Peyer's patch (tissue), 4 donors: ENCODE measurements around the gene MAGED4. TPM values are rescaled to one million over a fixed set of nuclear protein-coding genes. Genes with fewer than 3 reads are reported as not detected.
"Not testable (repeated sequence)": the region's sequence is repeated elsewhere in the genome, so short reads cannot be mapped to it uniquely, and the experiment has no call there.

ENCODE experiments used
- DNase-seq, 3 donors: peaks; one replicate each; pipeline ENCODE4 v3.0.0-alpha.2; 2017 to 2019
- H3K27ac ChIP-seq, 4 donors: fragments of 200-600 bp; sonication (generic); one replicate each; pipeline ENCODE4 v1.5.1; 2016 to 2019
- H3K27me3 ChIP-seq, 2 donors: fragments of 200-600 bp; sonication (generic); one replicate each; pipeline ENCODE4 v1.5.1; 2019
- H3K36me3 ChIP-seq, 3 donors: fragments of 200-600 bp; sonication (generic); one replicate each; pipeline ENCODE4 v1.5.1; 2016 to 2019
- H3K4me1 ChIP-seq, 4 donors: fragments of 200-600 bp; sonication (generic); one replicate each; pipeline ENCODE4 v1.5.1; 2016 to 2019
- H3K4me3 ChIP-seq, 4 donors: fragments of 200-600 bp; sonication (generic); 1 replicate in 3 of 4; 2 replicates in 1 of 4; pipeline ENCODE4 v1.5.1; 2016 to 2019; ENCODE audit warnings: mild to moderate bottlenecking in 1 of 4
- H3K9me3 ChIP-seq, 4 donors: fragments of 200-600 bp; sonication (generic); one replicate each; pipeline ENCODE4 v1.5.1; 2016 to 2019; ENCODE audit warnings: mild to moderate bottlenecking in 1 of 4
- POLR2A ChIP-seq, 2 donors: fragments of 450-650 bp; IDR thresholded peaks; one replicate each; pipeline ENCODE4 v1.5.1; 2017; ENCODE audit warnings: antibody characterized with exemption in 2 of 2, mild to moderate bottlenecking in 2 of 2, moderate library complexity in 2 of 2
- total RNA-seq, 4 donors: library from RNA; depleted of rRNA; stranded (reverse); fragments of >200 nt; gene quantifications; one replicate each; pipeline ENCODE4 v1.1.0, GENCODE V29; 2016
- TF ChIP-seq, protein P1 (sequence below), 6 experiments: fragments of 450-650 bp in 4 of 6; fragments of 200-600 bp in 2 of 6; sonication (generic) in 1 of 6; IDR thresholded peaks; one replicate each; pipeline ENCODE4 v1.5.1; 2017 to 2019; ENCODE audit warnings: antibody characterized with exemption in 6 of 6, mild to moderate bottlenecking in 3 of 6, moderate library complexity in 1 of 6

MAGED4 gene, protein sequence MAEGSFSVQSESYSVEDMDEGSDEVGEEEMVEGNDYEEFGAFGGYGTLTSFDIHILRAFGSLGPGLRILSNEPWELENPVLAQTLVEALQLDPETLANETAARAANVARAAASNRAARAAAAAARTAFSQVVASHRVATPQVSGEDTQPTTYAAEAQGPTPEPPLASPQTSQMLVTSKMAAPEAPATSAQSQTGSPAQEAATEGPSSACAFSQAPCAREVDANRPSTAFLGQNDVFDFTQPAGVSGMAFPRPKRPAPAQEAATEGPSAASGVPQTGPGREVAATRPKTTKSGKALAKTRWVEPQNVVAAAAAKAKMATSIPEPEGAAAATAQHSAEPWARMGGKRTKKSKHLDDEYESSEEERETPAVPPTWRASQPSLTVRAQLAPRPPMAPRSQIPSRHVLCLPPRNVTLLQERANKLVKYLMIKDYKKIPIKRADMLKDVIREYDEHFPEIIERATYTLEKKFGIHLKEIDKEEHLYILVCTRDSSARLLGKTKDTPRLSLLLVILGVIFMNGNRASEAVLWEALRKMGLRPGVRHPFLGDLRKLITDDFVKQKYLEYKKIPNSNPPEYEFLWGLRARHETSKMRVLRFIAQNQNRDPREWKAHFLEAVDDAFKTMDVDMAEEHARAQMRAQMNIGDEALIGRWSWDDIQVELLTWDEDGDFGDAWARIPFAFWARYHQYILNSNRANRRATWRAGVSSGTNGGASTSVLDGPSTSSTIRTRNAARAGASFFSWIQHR
- 10 to 100 TPM in 2 of 4 donors, 1 to 10 TPM in 1, under 1 TPM in 1; 0.76 to 45.4 (median 7.6) TPM for total RNA-seq

DNA sequence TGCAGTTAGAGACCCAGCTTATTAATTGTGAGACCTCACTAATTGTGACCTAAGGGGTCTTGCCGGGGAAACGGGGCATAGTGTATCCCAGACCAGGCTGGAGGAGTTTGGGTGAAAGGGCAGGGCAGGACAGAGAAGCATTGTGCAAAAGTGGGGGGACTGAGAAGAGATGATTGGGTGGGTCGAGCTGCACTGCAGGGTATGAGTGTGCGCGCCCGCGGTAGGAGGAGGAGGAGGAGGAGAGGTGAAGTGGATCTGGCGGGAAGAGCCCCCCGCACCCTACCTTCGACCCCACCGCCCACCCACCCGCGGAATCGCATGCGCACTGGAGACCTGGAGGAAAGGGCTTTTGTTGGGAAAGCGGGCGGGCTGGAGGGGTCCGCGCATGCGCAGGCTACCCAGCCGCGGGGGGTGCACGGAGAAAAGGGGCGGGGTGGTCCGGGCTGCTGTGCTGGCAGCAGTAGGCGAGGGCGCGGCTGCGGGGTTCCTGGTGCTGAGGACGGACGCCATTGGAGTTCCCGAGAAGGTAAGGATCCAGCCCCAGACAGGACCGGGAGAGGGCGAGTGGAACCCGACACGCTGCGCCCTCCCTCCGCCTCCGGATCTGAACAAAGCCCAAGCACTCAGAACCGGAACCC, at the start of gene MAGED4:
Gene MAGED4 (plus strand): TSS at position 449 of the 638 bp plus-strand sequence. CDS start 1,035 bp downstream, outside the sequence.
- not testable (repeated sequence) for H3K9me3 ChIP-seq, DNase-seq, H3K4me3 ChIP-seq, H3K27me3 ChIP-seq, H3K27ac ChIP-seq, H3K4me1 ChIP-seq, H3K36me3 ChIP-seq

DNA sequence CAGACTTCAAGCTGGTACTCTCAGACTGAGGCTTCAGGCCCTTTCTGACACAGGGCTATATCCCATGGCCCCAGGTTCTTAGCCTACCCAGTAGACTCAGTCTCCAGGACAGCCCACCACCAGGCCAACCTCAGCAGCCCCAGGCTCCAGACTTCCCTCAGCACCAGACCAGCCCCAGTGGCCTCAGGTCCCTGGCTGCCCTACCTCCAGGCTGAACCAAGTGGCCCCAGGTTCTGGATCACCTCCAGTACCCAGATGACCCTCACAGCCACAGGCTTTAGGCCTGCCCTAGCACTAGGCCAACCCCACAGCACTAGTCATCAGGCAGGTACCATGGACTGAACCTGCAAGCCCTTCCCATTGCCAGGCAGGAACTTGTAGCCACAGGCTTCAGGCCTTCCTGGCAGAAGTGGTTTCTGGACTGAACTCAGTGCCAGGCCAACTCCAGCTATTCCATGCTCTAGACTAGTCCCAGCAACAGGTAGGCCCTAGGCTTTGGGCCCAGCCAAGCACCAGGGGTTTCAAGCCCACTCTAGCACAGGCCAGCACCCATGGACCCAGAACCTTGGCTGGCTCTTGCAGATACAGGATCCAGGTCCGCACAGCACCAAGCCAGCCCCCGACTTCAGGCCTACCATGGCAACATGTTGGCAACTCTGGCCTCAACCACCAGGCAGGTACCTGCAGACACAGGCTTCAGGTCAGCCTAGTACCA, 45.7 kb upstream of the MAGED4 start:
- H3K27me3 ChIP-seq = no peaks in the 10 kb centered on the region
- TF ChIP-seq POLR2A (IDR thresholded peaks at IDR 0.05) = no peak
- TF ChIP-seq, protein P1, sequence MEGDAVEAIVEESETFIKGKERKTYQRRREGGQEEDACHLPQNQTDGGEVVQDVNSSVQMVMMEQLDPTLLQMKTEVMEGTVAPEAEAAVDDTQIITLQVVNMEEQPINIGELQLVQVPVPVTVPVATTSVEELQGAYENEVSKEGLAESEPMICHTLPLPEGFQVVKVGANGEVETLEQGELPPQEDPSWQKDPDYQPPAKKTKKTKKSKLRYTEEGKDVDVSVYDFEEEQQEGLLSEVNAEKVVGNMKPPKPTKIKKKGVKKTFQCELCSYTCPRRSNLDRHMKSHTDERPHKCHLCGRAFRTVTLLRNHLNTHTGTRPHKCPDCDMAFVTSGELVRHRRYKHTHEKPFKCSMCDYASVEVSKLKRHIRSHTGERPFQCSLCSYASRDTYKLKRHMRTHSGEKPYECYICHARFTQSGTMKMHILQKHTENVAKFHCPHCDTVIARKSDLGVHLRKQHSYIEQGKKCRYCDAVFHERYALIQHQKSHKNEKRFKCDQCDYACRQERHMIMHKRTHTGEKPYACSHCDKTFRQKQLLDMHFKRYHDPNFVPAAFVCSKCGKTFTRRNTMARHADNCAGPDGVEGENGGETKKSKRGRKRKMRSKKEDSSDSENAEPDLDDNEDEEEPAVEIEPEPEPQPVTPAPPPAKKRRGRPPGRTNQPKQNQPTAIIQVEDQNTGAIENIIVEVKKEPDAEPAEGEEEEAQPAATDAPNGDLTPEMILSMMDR (IDR thresholded peaks at IDR 0.05) = no peak
- no peak overlapping the region for H3K4me3 ChIP-seq
- H3K36me3 ChIP-seq = no peaks in the 10 kb centered on the region
- DNase-seq = no peak
- no peak overlapping the region for H3K27ac ChIP-seq
- no peaks in the 10 kb centered on the region for H3K9me3 ChIP-seq
- H3K4me1 ChIP-seq = no peaks in the 10 kb centered on the region

DNA sequence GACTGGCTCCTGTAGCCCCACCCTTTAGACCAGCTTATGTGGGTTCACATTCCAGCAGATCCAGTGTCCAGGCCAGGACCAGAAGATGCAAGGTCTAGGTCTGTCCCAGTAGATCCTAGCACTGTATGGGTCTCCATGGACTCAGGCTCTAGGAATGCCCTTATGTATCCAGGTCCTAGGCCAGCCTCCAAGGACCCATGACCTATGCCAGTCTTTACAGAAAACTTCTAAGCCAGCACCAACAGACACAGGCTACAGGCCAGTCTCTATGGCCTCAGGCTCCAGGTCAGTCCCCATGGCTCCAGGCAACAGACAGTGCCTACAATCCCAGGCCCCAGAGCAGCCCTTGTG, 45.2 kb upstream of the MAGED4 start:
- H3K27me3 ChIP-seq = no peaks in the 10 kb centered on the region
- DNase-seq = no peak
- no peak overlapping the region for H3K4me3 ChIP-seq
- H3K9me3 ChIP-seq = no peaks in the 10 kb centered on the region
- no peaks in the 10 kb centered on the region for H3K36me3 ChIP-seq
- no peak overlapping the region for H3K27ac ChIP-seq
- TF ChIP-seq, protein P1 (IDR thresholded peaks at IDR 0.05) = no peak
- TF ChIP-seq POLR2A (IDR thresholded peaks at IDR 0.05) = no peak
- H3K4me1 ChIP-seq = no peaks in the 10 kb centered on the region

DNA sequence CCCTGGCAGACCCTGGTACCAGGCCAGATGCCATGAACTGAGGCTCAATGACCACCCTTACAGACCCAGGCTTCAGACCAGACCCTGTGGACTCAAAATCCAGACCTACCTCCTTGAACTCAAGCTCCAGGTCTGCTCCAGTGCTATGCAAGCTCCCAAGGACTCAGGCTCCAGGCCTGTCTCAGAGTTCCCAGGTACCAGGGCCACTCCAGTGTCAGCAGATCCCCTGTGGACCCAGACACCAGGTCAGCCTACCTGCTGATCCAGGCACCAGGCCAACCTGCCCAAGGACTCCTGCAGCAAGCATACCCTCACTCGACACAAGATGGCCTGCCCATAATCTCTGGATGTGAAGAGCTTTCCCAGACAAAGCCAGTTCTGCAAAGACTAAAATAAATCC, 44.7 kb upstream of the MAGED4 start:
- DNase-seq = no peak
- Histone ChIP-seq H3K36me3 (no peaks in the 10 kb centered on the region), H3K4me1 (no peaks in the 10 kb centered on the region), H3K9me3 (no peaks in the 10 kb centered on the region), H3K27me3 (no peaks in the 10 kb centered on the region), H3K27ac (no peak overlapping the region), H3K4me3 (no peak overlapping the region)
- TF ChIP-seq, protein P1 (IDR thresholded peaks at IDR 0.05) = no peak
- TF ChIP-seq POLR2A (IDR thresholded peaks at IDR 0.05) = no peak

DNA sequence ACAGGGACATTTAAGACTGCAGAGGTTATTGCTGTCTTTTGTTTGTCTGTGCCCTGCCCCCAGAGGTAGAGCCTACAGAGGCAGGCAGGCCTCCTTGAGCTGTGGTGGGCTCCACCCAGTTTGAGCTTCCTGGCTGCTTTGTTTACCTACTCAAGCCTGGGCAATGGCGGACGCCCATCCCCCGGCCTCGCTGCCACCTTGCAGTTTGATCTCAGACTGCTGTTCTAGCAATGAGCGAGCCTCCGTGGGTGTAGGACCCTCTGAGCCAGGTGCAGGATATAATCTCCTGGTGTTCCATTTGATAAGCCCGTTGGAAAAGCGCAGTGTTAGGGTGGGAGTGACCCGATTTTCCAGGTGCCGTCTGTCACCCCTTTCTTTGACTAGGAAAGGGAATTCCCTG, 34.0 kb upstream of the MAGED4 start:
- not testable (repeated sequence) for H3K36me3 ChIP-seq, H3K27ac ChIP-seq, H3K4me1 ChIP-seq, H3K27me3 ChIP-seq, H3K9me3 ChIP-seq, DNase-seq, H3K4me3 ChIP-seq

DNA sequence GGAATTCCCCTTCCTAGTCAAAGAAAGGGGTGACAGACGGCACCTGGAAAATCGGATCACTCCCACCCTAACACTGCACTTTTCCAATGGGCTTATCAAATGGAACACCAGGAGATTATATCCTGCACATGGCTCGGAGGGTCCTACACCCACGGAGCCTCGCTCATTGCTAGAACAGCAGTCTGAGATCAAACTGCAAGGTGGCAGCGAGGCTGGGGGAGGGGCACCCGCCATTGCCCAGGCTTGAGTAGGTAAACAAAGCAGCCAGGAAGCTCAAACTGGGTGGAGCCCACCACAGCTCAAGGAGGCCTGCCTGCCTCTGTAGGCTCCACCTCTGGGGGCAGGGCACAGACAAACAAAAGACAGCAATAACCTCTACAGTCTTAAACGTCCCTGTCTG, 24.5 kb upstream of the MAGED4 start:
- not testable (repeated sequence) for H3K27me3 ChIP-seq, H3K27ac ChIP-seq, DNase-seq, H3K4me3 ChIP-seq, H3K9me3 ChIP-seq, H3K36me3 ChIP-seq, H3K4me1 ChIP-seq
